Transverse colon (tissue), 4 donors: Measurements from ENCODE around the gene RBM20. TPM values are rescaled to one million over a fixed set of nuclear protein-coding genes. Genes with fewer than 3 reads are reported as not detected.

Experiments used
- DNase-seq: peaks from one replicate; pipeline ENCODE4 v3.0.0-alpha.2; 2019
- H3K27ac ChIP-seq, 4 donors: fragments of 200-600 bp; sonication (generic); 2 replicates each; pipeline ENCODE4 v1.5.1; 2016 to 2018; ENCODE audit warnings: inconsistent platforms in 4 of 4
- H3K27me3 ChIP-seq: fragments of 200-600 bp; sonication (generic); 2 replicates; pipeline ENCODE4 v1.5.1; 2017; ENCODE audit warnings: inconsistent platforms
- H3K36me3 ChIP-seq, 4 donors: fragments of 200-600 bp; sonication (generic); 2 replicates each; pipeline ENCODE4 v1.5.1; 2017 to 2019; ENCODE audit warnings: inconsistent platforms in 4 of 4
- H3K4me1 ChIP-seq, 4 donors: fragments of 200-600 bp; sonication (generic); 2 replicates each; pipeline ENCODE4 v1.5.1; 2017 to 2020; ENCODE audit warnings: inconsistent platforms in 4 of 4
- H3K4me3 ChIP-seq, 4 donors: fragments of 200-600 bp; sonication (generic); 1 replicate in 1 of 4; 2 replicates in 3 of 4; pipeline versions ENCODE4 v1.5.1 to v1.6.1; 2017 to 2019; ENCODE audit warnings: inconsistent platforms in 4 of 4
- H3K9me3 ChIP-seq, 2 donors: fragments of 200-600 bp; sonication (generic); 2 replicates each; pipeline ENCODE4 v1.5.1; 2017 to 2019; ENCODE audit warnings: inconsistent platforms in 2 of 2
- CTCF ChIP-seq, 5 experiments: fragments of 200-600 bp in 3 of 5; fragments of 450-650 bp in 2 of 5; sonication (generic) in 3 of 5; IDR thresholded peaks; 1 replicate in 2 of 5; 2 replicates in 3 of 5; pipeline ENCODE4 v1.5.1; 2016 to 2017; ENCODE audit warnings: antibody characterized with exemption in 5 of 5, inconsistent platforms in 3 of 5, mild to moderate bottlenecking in 2 of 5, moderate library complexity in 1 of 5
- EP300 ChIP-seq: sonication (generic); formaldehyde crosslinking; IDR thresholded peaks from one replicate; pipeline ENCODE4 v1.6.1; 2017; ENCODE audit warnings: antibody characterized with exemption, low read depth
- POLR2A ChIP-seq: fragments of 450-650 bp; IDR thresholded peaks from one replicate; pipeline ENCODE4 v1.6.1; 2016; ENCODE audit warnings: antibody characterized with exemption, mild to moderate bottlenecking, moderate library complexity
- POLR2AphosphoS5 ChIP-seq, 3 donors: sonication (generic); formaldehyde crosslinking; IDR thresholded peaks; one replicate each; pipeline ENCODE4 v1.6.1; 2016; ENCODE audit warnings: antibody characterized with exemption in 3 of 3
- WGBS, 2 donors: methylation state at CpG; one replicate each; pipeline ENCODE4 v1.1.5; 2018; ENCODE audit warnings: low coverage in 1 of 2; 5-methylcytosine and 5-hydroxymethylcytosine counted together
- in situ Hi-C, 4 donors: fragments of 200-750 bp; cut with MboI; loops; one replicate each; pipeline versions ENCODE4 v1.15.0 to v1.15.1; 2017; ENCODE audit warnings: low sequenced_read_pairs in 3 of 4, low pct_ligation_motif_present in 1 of 4, low pct_unique_long_range_greater_than_20kb in 1 of 4
- intact Hi-C: fragments of 100-400 bp; cut with DNase I; formaldehyde crosslinking; loops from one replicate; pipeline ENCODE4 v1.15.1; 2023; ENCODE audit warnings: low total_unique reads
- total RNA-seq, 4 donors: library from RNA; depleted of rRNA; stranded (reverse); fragments of >200 nt; gene quantifications; one replicate each; pipeline ENCODE4 v1.1.0, GENCODE V29; 2016

The RBM20 gene
- total RNA-seq, 4 donors from 2014 or later: 1.2 to 10.5 (median 2.9) TPM

- no peaks in the 10 kb centered on the region for H3K36me3 ChIP-seq
- TF ChIP-seq CTCF (IDR thresholded peaks at IDR 0.05) (no peak), POLR2AphosphoS5 (IDR thresholded peaks at IDR 0.05) (peak in 1 of 3 donors; percentile 23)
- H3K9me3 ChIP-seq: no peaks in the 10 kb centered on the region
- in situ Hi-C loops: no loop called here
- no peaks in the 10 kb centered on the region for H3K27me3 ChIP-seq
- peak; percentile 61 for DNase-seq
- 18% methylated on average over 2 of the region's 2 CpGs; no CpG with 5 or more reads in 1 of the 2 donors for WGBS, 2 donors
- H3K4me3 ChIP-seq: no peak overlapping the region
- H3K4me1 ChIP-seq: peaks cover 48 to 94% (median 80%) of the 10 kb centered on the region in 4 donors
- intact Hi-C loops: no loop called here
- H3K27ac ChIP-seq: peak overlapping the region; percentile 80 to 91 (median 90)
Observed at GRCh38 chr10:110843031-110843430, 198.9 kb downstream of the RBM20 start.

- H3K27me3 ChIP-seq: no peaks in the 10 kb centered on the region
- 62% methylated on average over 8 of the region's 8 CpGs; no CpG with 5 or more reads in 1 of the 2 donors for WGBS, 2 donors
- DNase-seq: peak; percentile 79
- intact Hi-C loops: no loop called here
- in situ Hi-C loops: no loop called here
- peak overlapping the region; percentile 80 to 91 (median 90) for H3K27ac ChIP-seq
- no peaks in the 10 kb centered on the region for H3K36me3 ChIP-seq
- TF ChIP-seq POLR2AphosphoS5 (IDR thresholded peaks at IDR 0.05) (peak in 1 of 3 donors; percentile 24), POLR2A (no peak)
- H3K9me3 ChIP-seq: no peaks in the 10 kb centered on the region
- H3K4me1 ChIP-seq: peaks cover 43 to 84% (median 73%) of the 10 kb centered on the region in 4 donors
- no peak overlapping the region for H3K4me3 ChIP-seq
Observed at GRCh38 chr10:110843796-110844616, 199.9 kb downstream of the RBM20 start.

GRCh38 chr10:110844617-110844881 is 200.4 kb downstream of the RBM20 start:
- Histone ChIP-seq H3K27ac (peak overlapping the region; percentile 80 to 91 (median 90)), H3K4me3 (no peak overlapping the region), H3K27me3 (no peaks in the 10 kb centered on the region), H3K36me3 (no peaks in the 10 kb centered on the region), H3K4me1 (peaks cover 38 to 79% (median 69%) of the 10 kb centered on the region in 4 donors), H3K9me3 (no peaks in the 10 kb centered on the region)
- no peak for DNase-seq
- WGBS, 2 donors: 80 to 100% methylated on average over 2 to 4 of the region's 4 CpGs
- in situ Hi-C loops: no loop called here
- TF ChIP-seq CTCF (IDR thresholded peaks at IDR 0.05) (no peak), EP300 (no peak), POLR2A (no peak), POLR2AphosphoS5 (IDR thresholded peaks at IDR 0.05) (no peak)
- intact Hi-C loops: no loop called here

- no peaks in the 10 kb centered on the region for H3K27me3 ChIP-seq
- intact Hi-C loops: no loop called here
- 32% methylated on average over 2 of the region's 2 CpGs; no CpG with 5 or more reads in 1 of the 2 donors for WGBS, 2 donors
- no peak overlapping the region for H3K4me3 ChIP-seq
- peaks cover 36 to 72% (median 64%) of the 10 kb centered on the region in 4 donors for H3K4me1 ChIP-seq
- H3K36me3 ChIP-seq: no peaks in the 10 kb centered on the region
- H3K27ac ChIP-seq: peak overlapping the region; percentile 80 to 91 (median 90)
- in situ Hi-C loops: no loop called here
- no peak for TF ChIP-seq EP300
- TF ChIP-seq POLR2A: peak; percentile 30
- no peaks in the 10 kb centered on the region for H3K9me3 ChIP-seq
- DNase-seq: no peak
Observed at GRCh38 chr10:110845192-110845755, 201.1 kb downstream of the RBM20 start.

- Histone ChIP-seq H3K4me1 (peaks cover 31 to 68% (median 59%) of the 10 kb centered on the region in 4 donors), H3K36me3 (no peaks in the 10 kb centered on the region)
- 47 to 60% methylated on average over 1 to 3 of the region's 3 CpGs for WGBS, 2 donors
Observed at GRCh38 chr10:110845756-110846620, 201.9 kb downstream of the RBM20 start.

More at GRCh38 chr10:110845756-110846620, 201.9 kb downstream of the RBM20 start:
- intact Hi-C loops (no loop called here), in situ Hi-C loops (no loop called here)
- no peaks in the 10 kb centered on the region for H3K27me3 ChIP-seq
- H3K4me3 ChIP-seq: no peak overlapping the region
- peak overlapping the region; percentile 80 to 91 (median 90) for H3K27ac ChIP-seq
- TF ChIP-seq EP300 (peak; percentile 56), POLR2A (peak; percentile 42), CTCF (IDR thresholded peaks at IDR 0.05) (no peak), POLR2AphosphoS5 (IDR thresholded peaks at IDR 0.05) (peak in 2 of 3 donors; percentile 67 to 71)
- DNase-seq: peak; percentile 83
- no peaks in the 10 kb centered on the region for H3K9me3 ChIP-seq
